Lower leg skin (tissue), 3 donors: Measurements from ENCODE around the gene B4GALT3.

Experiments
- POLR2A ChIP-seq, 2 donors: fragments of 450-650 bp; IDR thresholded peaks; one replicate each; pipeline ENCODE4 v1.6.1; 2016 to 2017; ENCODE audit warnings: antibody characterized with exemption in 2 of 2, mild to moderate bottlenecking in 1 of 2, moderate library complexity in 1 of 2
- TF ChIP-seq, protein P1 (sequence below), 3 donors: fragments of 450-650 bp; IDR thresholded peaks; one replicate each; pipeline ENCODE4 v1.5.1; 2016; ENCODE audit warnings: antibody characterized with exemption in 3 of 3, mild to moderate bottlenecking in 3 of 3, moderate library complexity in 2 of 3

- TF ChIP-seq POLR2A (IDR thresholded peaks at IDR 0.05) = no peak
- TF ChIP-seq, protein P1, sequence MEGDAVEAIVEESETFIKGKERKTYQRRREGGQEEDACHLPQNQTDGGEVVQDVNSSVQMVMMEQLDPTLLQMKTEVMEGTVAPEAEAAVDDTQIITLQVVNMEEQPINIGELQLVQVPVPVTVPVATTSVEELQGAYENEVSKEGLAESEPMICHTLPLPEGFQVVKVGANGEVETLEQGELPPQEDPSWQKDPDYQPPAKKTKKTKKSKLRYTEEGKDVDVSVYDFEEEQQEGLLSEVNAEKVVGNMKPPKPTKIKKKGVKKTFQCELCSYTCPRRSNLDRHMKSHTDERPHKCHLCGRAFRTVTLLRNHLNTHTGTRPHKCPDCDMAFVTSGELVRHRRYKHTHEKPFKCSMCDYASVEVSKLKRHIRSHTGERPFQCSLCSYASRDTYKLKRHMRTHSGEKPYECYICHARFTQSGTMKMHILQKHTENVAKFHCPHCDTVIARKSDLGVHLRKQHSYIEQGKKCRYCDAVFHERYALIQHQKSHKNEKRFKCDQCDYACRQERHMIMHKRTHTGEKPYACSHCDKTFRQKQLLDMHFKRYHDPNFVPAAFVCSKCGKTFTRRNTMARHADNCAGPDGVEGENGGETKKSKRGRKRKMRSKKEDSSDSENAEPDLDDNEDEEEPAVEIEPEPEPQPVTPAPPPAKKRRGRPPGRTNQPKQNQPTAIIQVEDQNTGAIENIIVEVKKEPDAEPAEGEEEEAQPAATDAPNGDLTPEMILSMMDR (IDR thresholded peaks at IDR 0.05) = no peak
Observed at GRCh38 chr1:161223805-161224694, 46.7 kb upstream of the B4GALT3 start.
